ENCODE measurements around the gene ANKRD13D.
"Not testable (repeated sequence)": the region's sequence is repeated elsewhere in the genome, so short reads cannot be mapped to it uniquely, and the experiment has no call there.

ANKRD13D gene

GRCh38 chr11:67256477-67257135 lies 32.5 kb upstream of the ANKRD13D start:
- H3K4me1 ChIP-seq (ENCODE audit: control insufficient read depth in 1 of 2, insufficient read depth in 1 of 2, low read depth in 1 of 2, low read length in 1 of 2) = peaks cover under 1 to 6% of the 10 kb centered on the region in 2 experiments
- peaks cover 14% of the 10 kb centered on the region for H3K27me3 ChIP-seq
- H3K36me3 ChIP-seq = peaks cover 67% of the 10 kb centered on the region
- H3K4me3 ChIP-seq (ENCODE audit: low read depth in 1 of 2, low read length in 1 of 2) = no peak overlapping the region
- TF ChIP-seq CTCF (IDR thresholded peaks at IDR 0.05) = no peak
- H3K9me3 ChIP-seq = no peaks in the 10 kb centered on the region
- peak overlapping the region; percentile 15 for H3K27ac ChIP-seq

DNA sequence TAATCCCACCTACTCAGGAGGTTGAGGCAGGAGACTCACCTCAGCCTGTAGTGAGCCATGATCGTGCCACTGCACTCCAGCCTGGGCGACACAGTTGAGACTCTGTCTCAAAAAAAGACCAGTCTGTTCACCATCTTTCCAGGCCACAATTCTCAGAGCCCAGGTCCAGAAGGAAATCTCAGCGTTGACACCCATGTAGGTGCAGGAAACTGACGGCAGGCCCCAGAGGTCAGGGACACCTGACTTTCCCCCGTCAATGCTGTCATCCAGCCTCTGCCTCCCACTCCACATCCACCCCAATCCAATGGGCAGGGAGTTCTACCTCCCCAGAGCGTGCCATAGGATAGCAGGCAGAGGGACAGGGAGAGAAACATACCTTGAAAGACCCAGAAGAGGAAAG lies 28.7 kb upstream of the ANKRD13D start:
- no peaks in the 10 kb centered on the region for H3K9me3 ChIP-seq
- no peak for TF ChIP-seq CTCF (IDR thresholded peaks at IDR 0.05)
- H3K4me3 ChIP-seq (ENCODE audit: low read depth in 1 of 2, low read length in 1 of 2) = no peak overlapping the region
- peaks cover 21 to 32% of the 10 kb centered on the region in 2 experiments for H3K4me1 ChIP-seq (ENCODE audit: control insufficient read depth in 1 of 2, insufficient read depth in 1 of 2, low read depth in 1 of 2, low read length in 1 of 2)
- H3K27ac ChIP-seq = no peak overlapping the region
- peaks cover 29% of the 10 kb centered on the region for H3K36me3 ChIP-seq
- peaks cover 21% of the 10 kb centered on the region for H3K27me3 ChIP-seq

GRCh38 chr11:67260885-67261639 lies 28.0 kb upstream of the ANKRD13D start:
- Histone ChIP-seq H3K4me3 (ENCODE audit: low read depth in 1 of 2, low read length in 1 of 2) (peak overlapping the region in 1 of 2 experiments; percentile 18), H3K4me1 (ENCODE audit: control insufficient read depth in 1 of 2, insufficient read depth in 1 of 2, low read depth in 1 of 2, low read length in 1 of 2) (peaks cover 28 to 39% of the 10 kb centered on the region in 2 experiments), H3K36me3 (peaks cover 22% of the 10 kb centered on the region), H3K27me3 (peaks cover 21% of the 10 kb centered on the region)
- not testable (repeated sequence) for H3K9me3 ChIP-seq, H3K27ac ChIP-seq

GRCh38 chr11:67261640-67261945 lies 27.5 kb upstream of the ANKRD13D start:
- H3K9me3 ChIP-seq = no peaks in the 10 kb centered on the region
- H3K4me3 ChIP-seq (ENCODE audit: low read depth in 1 of 2, low read length in 1 of 2) = peak overlapping the region; percentile 5 to 18
- H3K4me1 ChIP-seq (ENCODE audit: control insufficient read depth in 1 of 2, insufficient read depth in 1 of 2, low read depth in 1 of 2, low read length in 1 of 2) = peaks cover 28 to 40% of the 10 kb centered on the region in 2 experiments
- H3K27ac ChIP-seq = no peak overlapping the region
- no peak for TF ChIP-seq CTCF (IDR thresholded peaks at IDR 0.05)
- peaks cover 21% of the 10 kb centered on the region for H3K27me3 ChIP-seq
- peaks cover 17% of the 10 kb centered on the region for H3K36me3 ChIP-seq

- H3K36me3 ChIP-seq = peaks cover 12% of the 10 kb centered on the region
- H3K4me1 ChIP-seq (ENCODE audit: control insufficient read depth in 1 of 2, insufficient read depth in 1 of 2, low read depth in 1 of 2, low read length in 1 of 2) = peaks cover 29 to 40% of the 10 kb centered on the region in 2 experiments
- peak overlapping the region; percentile 78 for H3K27ac ChIP-seq
- peaks cover 21% of the 10 kb centered on the region for H3K27me3 ChIP-seq
- H3K9me3 ChIP-seq = no peaks in the 10 kb centered on the region
- no peak for TF ChIP-seq CTCF (IDR thresholded peaks at IDR 0.05)
- H3K4me3 ChIP-seq (ENCODE audit: low read depth in 1 of 2, low read length in 1 of 2) = peak overlapping the region; percentile 32 to 35
These were observed 27.0 kb upstream of the ANKRD13D start for GRCh38 chr11:67261946-67262681.
